WTC11 (cell line): ENCODE results near the gene SMIM13. TPM values are rescaled to one million over a fixed set of nuclear protein-coding genes. Genes with fewer than 3 reads are reported as not detected.
"Not testable (repeated sequence)": the region's sequence is repeated elsewhere in the genome, so short reads cannot be mapped to it uniquely, and the experiment has no call there.

Experiments used
- ATAC-seq: fragments of 200-7000 bp; cut with Tn5 transposase; 2 replicates; pipeline ENCODE4 v1.10.0; 2021; ENCODE audit warnings: mild to moderate bottlenecking, moderate library complexity
- CTCF ChIA-PET: fragments of 300-600 bp; sonication (Branson Sonifier 250); formaldehyde crosslinking; loops from one replicate; lab custom pipeline; 2021; ENCODE audit warnings: antibody characterized with exemption; lab: Charles Lee
- POLR2A ChIA-PET: fragments of 350-600 bp; sonication (Branson Sonifier 250); formaldehyde crosslinking; loops from one replicate; lab custom pipeline; 2021; ENCODE audit warnings: antibody characterized with exemption; lab: Charles Lee
- DNase-seq: peaks from one replicate; pipeline ENCODE4 v3.0.0; 2021; ENCODE audit warnings: low spot score
- H3K27ac Mint-ChIP-seq: 2 replicates; pipeline ENCODE4 v1.8.0; 2021; ENCODE audit warnings: mixed read lengths
- H3K27me3 Mint-ChIP-seq: 2 replicates; pipeline ENCODE4 v1.8.0; 2021; ENCODE audit warnings: low read depth, mild to moderate bottlenecking, moderate library complexity, mixed read lengths
- H3K36me3 Mint-ChIP-seq: 2 replicates; pipeline ENCODE4 v1.8.0; 2021; ENCODE audit warnings: mixed read lengths
- H3K4me1 Mint-ChIP-seq: 2 replicates; pipeline ENCODE4 v1.8.0; 2022; ENCODE audit warnings: mixed read lengths
- H3K4me3 Mint-ChIP-seq: 2 replicates; pipeline ENCODE4 v1.8.0; 2021; ENCODE audit warnings: mild to moderate bottlenecking, moderate library complexity, mixed read lengths
- H3K9me3 Mint-ChIP-seq: 2 replicates; pipeline ENCODE4 v1.8.0; 2021; ENCODE audit warnings: mixed read lengths
- ARID4B ChIP-seq: sonication (generic); formaldehyde crosslinking; IDR thresholded peaks from 2 replicates; pipeline ENCODE4 v1.8.0; 2023; ENCODE audit warnings: missing genetic modification reagents, mild to moderate bottlenecking, borderline replicate concordance
- ATF2 ChIP-seq: sonication (generic); formaldehyde crosslinking; IDR thresholded peaks from 2 replicates; pipeline ENCODE4 v1.8.1; 2022; ENCODE audit warnings: low read depth, missing genetic modification reagents, borderline replicate concordance
- EMX1 ChIP-seq: fragments of 250-450 bp; sonication (Bioruptor Pico); IDR thresholded peaks from 2 replicates; pipeline ENCODE4 v1.8.0; 2021; ENCODE audit warnings: mild to moderate bottlenecking
- ESRRA ChIP-seq: sonication (generic); formaldehyde crosslinking; IDR thresholded peaks from 2 replicates; pipeline ENCODE4 v1.8.1; 2022; ENCODE audit warnings: mild to moderate bottlenecking, missing genetic modification reagents, borderline replicate concordance
- GRHL2 ChIP-seq: fragments of 250-450 bp; sonication (Bioruptor Pico); IDR thresholded peaks from 2 replicates; pipeline ENCODE4 v1.8.0; 2022; ENCODE audit warnings: mild to moderate bottlenecking, moderate library complexity; ENCODE audit not compliant: insufficient replicate concordance, severe bottlenecking
- IRF1 ChIP-seq: sonication (generic); formaldehyde crosslinking; IDR thresholded peaks from 2 replicates; pipeline ENCODE4 v1.8.0; 2023; ENCODE audit warnings: missing genetic modification reagents
- IRF2 ChIP-seq: sonication (generic); formaldehyde crosslinking; IDR thresholded peaks from 2 replicates; pipeline ENCODE4 v1.8.0; 2022; ENCODE audit warnings: low read depth, missing genetic modification reagents, borderline replicate concordance
- KAT7 ChIP-seq: sonication (generic); formaldehyde crosslinking; IDR thresholded peaks from 2 replicates; pipeline ENCODE4 v1.8.1; 2023; ENCODE audit warnings: missing genetic modification reagents, mild to moderate bottlenecking, borderline replicate concordance
- MLX ChIP-seq: sonication (generic); formaldehyde crosslinking; IDR thresholded peaks from 2 replicates; pipeline ENCODE4 v1.8.1; 2023; ENCODE audit warnings: mild to moderate bottlenecking, missing genetic modification reagents, moderate library complexity
- MXD4 ChIP-seq: fragments of 250-450 bp; sonication (Bioruptor Pico); IDR thresholded peaks from 2 replicates; pipeline ENCODE4 v1.8.0; 2021; ENCODE audit warnings: mild to moderate bottlenecking, moderate library complexity, borderline replicate concordance
- NFATC4 ChIP-seq: fragments of 250-450 bp; sonication (Bioruptor Pico); IDR thresholded peaks from 2 replicates; pipeline ENCODE4 v1.9.0; 2021; ENCODE audit warnings: mild to moderate bottlenecking
- NR2C2 ChIP-seq: sonication (generic); formaldehyde crosslinking; IDR thresholded peaks from 2 replicates; pipeline ENCODE4 v1.8.0; 2022; ENCODE audit warnings: mild to moderate bottlenecking, missing genetic modification reagents
- NR3C1 ChIP-seq: sonication (generic); formaldehyde crosslinking; conservative IDR thresholded peaks from 2 replicates; pipeline ENCODE4 v1.8.1; 2023; ENCODE audit warnings: low read depth, mild to moderate bottlenecking, missing genetic modification reagents
- SMAD3 ChIP-seq: sonication (generic); formaldehyde crosslinking; IDR thresholded peaks from 2 replicates; pipeline ENCODE4 v1.8.0; 2022; ENCODE audit warnings: missing genetic modification reagents, mild to moderate bottlenecking, borderline replicate concordance
- SOX15 ChIP-seq: fragments of 250-450 bp; sonication (Bioruptor Pico); IDR thresholded peaks from 2 replicates; pipeline ENCODE4 v1.9.0; 2021; ENCODE audit warnings: mild to moderate bottlenecking
- SP1 ChIP-seq: sonication (generic); formaldehyde crosslinking; conservative IDR thresholded peaks from 2 replicates; pipeline ENCODE4 v1.8.1; 2022; ENCODE audit warnings: missing genetic modification reagents
- STAT6 ChIP-seq: sonication (generic); formaldehyde crosslinking; conservative IDR thresholded peaks from 2 replicates; pipeline ENCODE4 v1.8.1; 2023; ENCODE audit warnings: mild to moderate bottlenecking, low read depth, missing genetic modification reagents, moderate library complexity
- TEAD4 ChIP-seq: sonication (generic); formaldehyde crosslinking; IDR thresholded peaks from 2 replicates; pipeline ENCODE4 v1.8.0; 2022; ENCODE audit warnings: mild to moderate bottlenecking, missing genetic modification reagents
- ZNF121 ChIP-seq: sonication (generic); formaldehyde crosslinking; IDR thresholded peaks from 2 replicates; pipeline ENCODE4 v1.8.0; 2023; ENCODE audit warnings: missing genetic modification reagents
- ZNF396 ChIP-seq: fragments of 250-450 bp; sonication (Bioruptor Pico); IDR thresholded peaks from 2 replicates; pipeline ENCODE4 v1.8.0; 2021; ENCODE audit warnings: mild to moderate bottlenecking, moderate library complexity, borderline replicate concordance
- total RNA-seq: library from RNA; stranded (reverse); gene quantifications from 3 replicates; pipeline ENCODE4 v1.2.3, GENCODE V29; 2021

Gene SMIM13
- total RNA-seq, 1 experiment from 2014 or later, result 9.7 TPM

GRCh38 chr6:11083491-11083890 is 10.1 kb upstream of the SMIM13 start (continued):
- TF ChIP-seq STAT6 (CRISPR knock-in tag) (no peak), MXD4 (CRISPR knock-in tag) (no peak), NR3C1 (CRISPR knock-in tag) (no peak), ESRRA (CRISPR knock-in tag) (no peak), SMAD3 (CRISPR knock-in tag) (no peak), MLX (no peak), GRHL2 (CRISPR knock-in tag) (no peak), ATF2 (no peak), EMX1 (CRISPR knock-in tag) (no peak)
- TF ChIP-seq, all 79 proteins: peak for 0

GRCh38 chr6:11083956-11084355 is 9.7 kb upstream of the SMIM13 start:
- ATAC-seq (no peak), DNase-seq (no peak)
- TF ChIP-seq NFATC4 (CRISPR knock-in tag) (no peak), IRF1 (CRISPR knock-in tag) (no peak), ZNF396 (no peak), ZNF121 (CRISPR knock-in tag) (no peak)
- no peak overlapping the region for H3K4me3 Mint-ChIP-seq
- POLR2A ChIA-PET, result no interaction called here
- no peak overlapping the region for H3K27ac Mint-ChIP-seq
- CTCF ChIA-PET, result no interaction called here
- no peaks in the 10 kb centered on the region for H3K27me3 Mint-ChIP-seq
- no peaks in the 10 kb centered on the region for H3K4me1 Mint-ChIP-seq
- H3K9me3 Mint-ChIP-seq, result peaks cover 5% of the 10 kb centered on the region
- no peaks in the 10 kb centered on the region for H3K36me3 Mint-ChIP-seq

GRCh38 chr6:11085758-11086435 is 7.7 kb upstream of the SMIM13 start:
- Mint-ChIP-seq H3K4me1 (no peaks in the 10 kb centered on the region), H3K9me3 (peaks cover 5% of the 10 kb centered on the region), H3K4me3 (no peak overlapping the region), H3K36me3 (no peaks in the 10 kb centered on the region), H3K27ac (no peak overlapping the region), H3K27me3 (no peaks in the 10 kb centered on the region)
- no peak for ATAC-seq
- TF ChIP-seq TEAD4 (CRISPR knock-in tag) (no peak), IRF2 (CRISPR knock-in tag) (no peak), SP1 (CRISPR knock-in tag) (no peak), MLX (no peak), ZNF396 (no peak), ARID4B (no peak), KAT7 (no peak), SOX15 (CRISPR knock-in tag) (no peak), NR2C2 (CRISPR knock-in tag) (no peak)
- POLR2A ChIA-PET, result no interaction called here
- CTCF ChIA-PET, result no interaction called here
- no peak for DNase-seq

- ATAC-seq, DNase-seq, H3K4me1 Mint-ChIP-seq, POLR2A ChIA-PET, H3K4me3 Mint-ChIP-seq, H3K36me3 Mint-ChIP-seq, H3K27ac Mint-ChIP-seq, H3K9me3 Mint-ChIP-seq, H3K27me3 Mint-ChIP-seq: not testable (repeated sequence)
- CTCF ChIA-PET, result interaction anchor here (0.5 to 2.7 kb wide), 4 partner anchors 18 to 133 kb away, joined by 3 to 10 read pairs (median 3); no protein-coding TSS in a partner anchor
Measured at GRCh38 chr6:11087141-11087812, 6.4 kb upstream of the SMIM13 start.
